PC-9 (cell line): ENCODE measurements around the gene PPARA. TPM values are rescaled to one million over a fixed set of nuclear protein-coding genes. Genes with fewer than 3 reads are reported as not detected.

Experiments used
- BruUV-seq: library from RNA; stranded (reverse); fragments of 400-500 nt; replicated peaks from 2 replicates; lab custom pipeline; 2021; lab: Mats Ljungman, UMichigan
- CTCF ChIA-PET: fragments of 300-600 bp; sonication (Branson Sonifier 250); formaldehyde crosslinking; loops from one replicate; lab custom pipeline; 2022; ENCODE audit warnings: antibody characterized with exemption; lab: Charles Lee
- POLR2A ChIA-PET: fragments of 300-600 bp; sonication (Branson Sonifier 250); formaldehyde crosslinking; loops from one replicate; lab custom pipeline; 2022; ENCODE audit warnings: antibody characterized with exemption; ENCODE audit not compliant: unreplicated experiment; lab: Charles Lee
- DNase-seq, 2 experiments: peaks; one replicate each; pipeline versions ENCODE4 v3.0.0 to v3.0.0-alpha.2; 2015 to 2022; ENCODE audit warnings: mixed read lengths in 1 of 2
- H2AFZ ChIP-seq: fragments of 200-600 bp; sonication (generic); 2 replicates; pipeline ENCODE4 v1.8.1; 2017; ENCODE audit warnings: antibody characterized with exemption
- H3F3A ChIP-seq: fragments of 200-600 bp; sonication (generic); 2 replicates; pipeline ENCODE4 v1.8.1; 2017; ENCODE audit warnings: antibody characterized with exemption, mild to moderate bottlenecking, low read depth; ENCODE audit not compliant: insufficient read depth
- H3K27ac ChIP-seq: fragments of 200-600 bp; sonication (generic); 2 replicates; pipeline ENCODE4 v1.6.1; 2016; ENCODE audit warnings: mixed run types
- H3K27me3 ChIP-seq: fragments of 200-600 bp; sonication (generic); 2 replicates; pipeline ENCODE4 v1.6.1; 2016; ENCODE audit warnings: low read depth, mixed run types; ENCODE audit not compliant: insufficient read depth
- H3K36me3 ChIP-seq: fragments of 200-600 bp; sonication (generic); 2 replicates; pipeline ENCODE4 v1.6.1; 2016; ENCODE audit warnings: low read depth, mixed run types
- H3K4me1 ChIP-seq: fragments of 200-600 bp; sonication (generic); replicated peaks from 2 replicates; pipeline ENCODE4 v1.6.1; 2016; ENCODE audit warnings: mixed run types; ENCODE audit not compliant: insufficient read depth
- H3K4me2 ChIP-seq: fragments of 200-600 bp; sonication (generic); 2 replicates; pipeline ENCODE4 v1.6.1; 2017; ENCODE audit warnings: mixed run types
- H3K4me3 ChIP-seq: fragments of 200-600 bp; sonication (generic); 2 replicates; pipeline ENCODE4 v1.6.1; 2016; ENCODE audit warnings: mixed run types
- H3K79me2 ChIP-seq: fragments of 200-600 bp; sonication (generic); 2 replicates; pipeline ENCODE4 v1.6.1; 2017; ENCODE audit warnings: low read depth, mixed run types
- H3K9me2 ChIP-seq: fragments of 200-600 bp; sonication (generic); 2 replicates; pipeline ENCODE4 v1.8.1; 2017; ENCODE audit warnings: mild to moderate bottlenecking; ENCODE audit not compliant: insufficient read depth
- H3K9me3 ChIP-seq: fragments of 200-600 bp; sonication (generic); 2 replicates; pipeline ENCODE4 v1.8.1; 2016; ENCODE audit warnings: low read depth; ENCODE audit not compliant: insufficient read depth
- H4K20me1 ChIP-seq: fragments of 200-600 bp; sonication (generic); 2 replicates; pipeline ENCODE4 v1.8.1; 2017; ENCODE audit not compliant: insufficient read depth
- EZH2 ChIP-seq: fragments of 200-600 bp; sonication (generic); IDR thresholded peaks from 2 replicates; pipeline ENCODE4 v1.8.0; 2017; ENCODE audit warnings: antibody characterized with exemption, low read depth
- intact Hi-C: fragments of 100-400 bp; cut with micrococcal nuclease; formaldehyde crosslinking; loops from one replicate; pipeline ENCODE4 v1.10.0; 2022; ENCODE audit not compliant: unreplicated experiment
- total RNA-seq: library from RNA; stranded (reverse); gene quantifications from 2 replicates; pipeline ENCODE4 v1.2.3, GENCODE V29; 2021
- TF ChIP-seq, protein P1 (sequence below): fragments of 200-600 bp; sonication (generic); conservative IDR thresholded peaks from 2 replicates; pipeline ENCODE4 v1.6.1; 2017; ENCODE audit warnings: mixed run types, antibody characterized with exemption, mild to moderate bottlenecking, moderate library complexity

The PPARA gene
- total RNA-seq, 1 experiment from 2014 or later, result 43.9 TPM

DNA sequence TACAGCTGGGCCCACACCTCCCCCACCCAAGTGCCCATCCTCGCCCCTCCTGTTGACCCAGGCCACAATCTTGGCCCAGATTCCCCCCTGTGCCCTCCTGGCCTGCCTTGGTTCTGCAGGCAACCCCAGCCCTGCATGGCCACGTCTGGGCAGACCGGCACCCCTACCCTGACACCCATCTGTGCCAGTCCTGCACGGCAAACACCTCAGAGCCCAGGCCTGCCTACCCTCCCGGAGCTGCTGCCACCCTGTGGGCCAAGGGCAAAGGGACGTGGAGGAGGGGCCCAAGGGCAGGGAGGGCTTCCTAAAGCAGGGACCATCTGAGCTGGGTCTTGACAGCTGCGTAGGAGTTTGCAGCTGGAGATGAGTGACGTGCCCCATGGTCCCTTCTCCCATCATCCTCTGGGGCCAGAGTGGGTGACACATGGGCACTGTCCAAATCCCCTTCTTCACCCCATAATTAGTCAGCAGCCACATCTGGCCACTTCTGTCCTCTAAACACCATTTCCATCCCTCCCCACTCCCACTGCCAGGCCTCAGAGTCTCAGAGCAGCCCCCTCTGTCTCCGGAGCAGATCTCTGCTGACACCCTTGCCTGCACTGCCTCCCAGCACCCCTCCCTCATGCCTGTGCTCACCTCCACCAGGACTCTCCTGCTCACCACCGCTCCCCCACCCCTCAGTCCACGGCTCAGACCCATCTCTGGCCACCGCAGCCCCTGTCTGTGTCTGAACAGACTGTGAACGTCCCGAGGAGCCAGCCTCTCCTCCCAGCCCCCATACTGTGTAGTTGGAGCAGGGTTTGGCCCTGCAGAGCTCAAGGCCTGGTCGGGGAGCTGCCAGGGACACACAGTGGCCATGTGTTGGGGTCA, 35.6 kb upstream of the PPARA start:
- no peaks in the 10 kb centered on the region for H3K9me3 ChIP-seq
- peaks cover under 1% of the 10 kb centered on the region; the same call in 1 of the 2 replicates for H4K20me1 ChIP-seq
- peaks cover 41% of the 10 kb centered on the region for H3F3A ChIP-seq
- H3K36me3 ChIP-seq, result peaks cover 3% of the 10 kb centered on the region
- ChIA-PET CTCF (interaction anchor here (0.7 to 3.2 kb wide), 3 partner anchors 108 to 117 kb away, joined by 4 to 10 read pairs (median 4); no protein-coding TSS in a partner anchor), POLR2A (interaction anchor here (0.6 kb wide), 2 partner anchors 55 to 101 kb away, joined by 5 to 8 read pairs; no protein-coding TSS in a partner anchor)
- no peak for DNase-seq
- no peaks in the 10 kb centered on the region for H3K9me2 ChIP-seq
- intact Hi-C loops, result loop anchor here (10.0 kb wide), 2 partner anchors 470 to 540 kb away; no protein-coding TSS in a partner anchor
- H3K27ac ChIP-seq, result no peak overlapping the region
- H2AFZ ChIP-seq, result no peak overlapping the region
- no peaks in the 10 kb centered on the region for H3K4me1 ChIP-seq
- no peak overlapping the region for H3K4me2 ChIP-seq
- H3K79me2 ChIP-seq, result no peaks in the 10 kb centered on the region
- no peak overlapping the region for H3K4me3 ChIP-seq
- no TSS peak for BruUV-seq
- H3K27me3 ChIP-seq, result no peaks in the 10 kb centered on the region
- TF ChIP-seq, protein P1, sequence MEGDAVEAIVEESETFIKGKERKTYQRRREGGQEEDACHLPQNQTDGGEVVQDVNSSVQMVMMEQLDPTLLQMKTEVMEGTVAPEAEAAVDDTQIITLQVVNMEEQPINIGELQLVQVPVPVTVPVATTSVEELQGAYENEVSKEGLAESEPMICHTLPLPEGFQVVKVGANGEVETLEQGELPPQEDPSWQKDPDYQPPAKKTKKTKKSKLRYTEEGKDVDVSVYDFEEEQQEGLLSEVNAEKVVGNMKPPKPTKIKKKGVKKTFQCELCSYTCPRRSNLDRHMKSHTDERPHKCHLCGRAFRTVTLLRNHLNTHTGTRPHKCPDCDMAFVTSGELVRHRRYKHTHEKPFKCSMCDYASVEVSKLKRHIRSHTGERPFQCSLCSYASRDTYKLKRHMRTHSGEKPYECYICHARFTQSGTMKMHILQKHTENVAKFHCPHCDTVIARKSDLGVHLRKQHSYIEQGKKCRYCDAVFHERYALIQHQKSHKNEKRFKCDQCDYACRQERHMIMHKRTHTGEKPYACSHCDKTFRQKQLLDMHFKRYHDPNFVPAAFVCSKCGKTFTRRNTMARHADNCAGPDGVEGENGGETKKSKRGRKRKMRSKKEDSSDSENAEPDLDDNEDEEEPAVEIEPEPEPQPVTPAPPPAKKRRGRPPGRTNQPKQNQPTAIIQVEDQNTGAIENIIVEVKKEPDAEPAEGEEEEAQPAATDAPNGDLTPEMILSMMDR, result no peak
- TF ChIP-seq EZH2, result no peak

DNA sequence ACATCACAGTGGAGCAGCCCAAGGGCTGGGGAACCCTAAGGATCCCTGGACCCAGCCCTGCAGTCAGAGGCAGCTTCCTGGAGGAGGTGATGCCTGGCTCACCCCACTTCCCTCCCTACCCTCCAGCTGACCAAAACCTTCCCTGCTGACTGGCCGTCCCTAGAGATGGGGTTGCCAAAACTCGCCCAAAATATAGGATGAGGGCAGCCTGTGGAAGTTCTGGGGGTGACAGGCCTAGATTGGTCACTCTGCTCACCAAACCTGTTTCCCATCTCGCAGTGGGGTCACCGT, 35.0 kb upstream of the PPARA start:
- H3K4me1 ChIP-seq, result no peaks in the 10 kb centered on the region
- H3K79me2 ChIP-seq, result no peaks in the 10 kb centered on the region
- H4K20me1 ChIP-seq, result no peaks in the 10 kb centered on the region; the same call in 1 of the 2 replicates
- H3K9me3 ChIP-seq, result no peaks in the 10 kb centered on the region
- H3K4me3 ChIP-seq, result no peak overlapping the region
- POLR2A ChIA-PET, result no interaction called here
- no peak overlapping the region for H2AFZ ChIP-seq
- peaks cover 39% of the 10 kb centered on the region for H3F3A ChIP-seq
- H3K36me3 ChIP-seq, result no peaks in the 10 kb centered on the region
- BruUV-seq, result no TSS peak
- CTCF ChIA-PET, result interaction anchor here (0.7 to 3.2 kb wide), 2 partner anchors 109 to 118 kb away, joined by 4 to 10 read pairs; no protein-coding TSS in a partner anchor
- H3K27me3 ChIP-seq, result no peaks in the 10 kb centered on the region
- H3K9me2 ChIP-seq, result no peaks in the 10 kb centered on the region
- DNase-seq, result no peak
- no peak for TF ChIP-seq EZH2
- TF ChIP-seq, protein P1, result no peak
- H3K4me2 ChIP-seq, result no peak overlapping the region
- H3K27ac ChIP-seq, result no peak overlapping the region
- intact Hi-C loops, result loop anchor here (10.0 kb wide), 2 partner anchors 471 to 541 kb away; no protein-coding TSS in a partner anchor

DNA sequence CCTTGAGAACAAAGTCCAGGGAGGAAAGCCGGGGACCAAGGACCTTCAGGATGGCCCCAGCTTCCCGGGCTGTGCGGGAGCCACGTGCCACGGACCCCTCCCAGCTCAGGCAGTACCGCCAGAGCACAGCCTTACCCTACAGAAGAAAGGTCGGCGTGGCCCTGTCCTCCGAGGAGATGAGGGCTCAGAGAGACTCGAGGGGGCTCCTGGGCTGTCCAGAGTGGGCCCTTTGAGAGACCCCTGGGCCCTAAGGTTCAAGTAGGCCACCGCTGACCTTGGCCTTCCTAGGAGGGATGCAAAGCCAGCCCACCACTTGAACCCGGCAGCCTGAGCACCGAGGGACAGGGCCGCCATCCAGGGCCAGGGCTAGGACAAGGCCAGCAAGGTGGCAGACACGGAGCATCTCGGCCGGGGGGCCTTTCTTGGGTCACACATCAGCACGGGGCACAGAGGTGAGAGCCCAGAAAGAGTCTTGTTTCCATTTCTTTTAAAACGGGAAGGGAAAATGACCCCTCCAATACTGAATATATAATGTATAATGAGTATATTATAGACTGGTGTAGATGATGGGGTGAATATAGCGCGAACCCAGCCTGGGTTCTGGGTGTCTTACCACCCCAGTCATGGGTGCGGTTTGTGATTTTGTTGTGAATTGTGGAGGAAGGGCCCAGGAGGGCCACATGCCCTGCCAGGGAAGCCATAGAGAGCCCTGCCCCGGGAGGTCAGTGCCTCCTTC, 34.4 kb upstream of the PPARA start:
- Histone ChIP-seq H4K20me1 (no peaks in the 10 kb centered on the region; the same call in 1 of the 2 replicates), H3K4me2 (no peak overlapping the region), H3K9me2 (no peaks in the 10 kb centered on the region), H3K4me1 (no peaks in the 10 kb centered on the region), H3K79me2 (no peaks in the 10 kb centered on the region), H3K27ac (no peak overlapping the region), H3K9me3 (no peaks in the 10 kb centered on the region), H3K27me3 (no peaks in the 10 kb centered on the region), H3K36me3 (no peaks in the 10 kb centered on the region), H2AFZ (no peak overlapping the region), H3F3A (peaks cover 33% of the 10 kb centered on the region), H3K4me3 (no peak overlapping the region)
- CTCF ChIA-PET, result interaction anchor here (0.7 to 3.2 kb wide), 4 partner anchors 19 to 118 kb away, joined by 4 to 25 read pairs (median 8); no protein-coding TSS in a partner anchor
- DNase-seq, result no peak
- no TSS peak for BruUV-seq
- intact Hi-C loops, result loop anchor here (1.0 to 10.0 kb wide), 5 partner anchors 39 to 541 kb away; no protein-coding TSS in a partner anchor
- POLR2A ChIA-PET, result no interaction called here
- TF ChIP-seq, protein P1, result no peak
- no peak for TF ChIP-seq EZH2
